IPS-15b (cell line): Measurements from ENCODE around the gene ITM2A.
A peak's percentile ranks its signal among the peaks of the same experiment; 100 is the strongest.

Experiments
- H3K27me3 ChIP-seq: one replicate; pipeline ENCODE4 v1.6.1; 2013; ENCODE audit warnings: low read length; ENCODE audit not compliant: control insufficient read depth, insufficient read depth
- H3K36me3 ChIP-seq: one replicate; pipeline ENCODE4 v1.6.1; 2013; ENCODE audit warnings: low read length; ENCODE audit not compliant: control insufficient read depth, insufficient read depth
- H3K4me1 ChIP-seq: one replicate; pipeline ENCODE4 v1.6.1; 2013; ENCODE audit warnings: mild to moderate bottlenecking, low read length; ENCODE audit not compliant: control insufficient read depth, insufficient read depth
- H3K4me3 ChIP-seq: one replicate; pipeline ENCODE4 v1.5.1; 2013; ENCODE audit warnings: low read depth, low read length
- H3K9ac ChIP-seq: one replicate; pipeline ENCODE4 v1.6.1; 2013; ENCODE audit warnings: low read depth, mild to moderate bottlenecking, low read length
- H3K9me3 ChIP-seq: one replicate; pipeline ENCODE4 v1.6.1; 2013; ENCODE audit warnings: mild to moderate bottlenecking, low read length; ENCODE audit not compliant: control insufficient read depth, insufficient read depth

ITM2A gene

DNA sequence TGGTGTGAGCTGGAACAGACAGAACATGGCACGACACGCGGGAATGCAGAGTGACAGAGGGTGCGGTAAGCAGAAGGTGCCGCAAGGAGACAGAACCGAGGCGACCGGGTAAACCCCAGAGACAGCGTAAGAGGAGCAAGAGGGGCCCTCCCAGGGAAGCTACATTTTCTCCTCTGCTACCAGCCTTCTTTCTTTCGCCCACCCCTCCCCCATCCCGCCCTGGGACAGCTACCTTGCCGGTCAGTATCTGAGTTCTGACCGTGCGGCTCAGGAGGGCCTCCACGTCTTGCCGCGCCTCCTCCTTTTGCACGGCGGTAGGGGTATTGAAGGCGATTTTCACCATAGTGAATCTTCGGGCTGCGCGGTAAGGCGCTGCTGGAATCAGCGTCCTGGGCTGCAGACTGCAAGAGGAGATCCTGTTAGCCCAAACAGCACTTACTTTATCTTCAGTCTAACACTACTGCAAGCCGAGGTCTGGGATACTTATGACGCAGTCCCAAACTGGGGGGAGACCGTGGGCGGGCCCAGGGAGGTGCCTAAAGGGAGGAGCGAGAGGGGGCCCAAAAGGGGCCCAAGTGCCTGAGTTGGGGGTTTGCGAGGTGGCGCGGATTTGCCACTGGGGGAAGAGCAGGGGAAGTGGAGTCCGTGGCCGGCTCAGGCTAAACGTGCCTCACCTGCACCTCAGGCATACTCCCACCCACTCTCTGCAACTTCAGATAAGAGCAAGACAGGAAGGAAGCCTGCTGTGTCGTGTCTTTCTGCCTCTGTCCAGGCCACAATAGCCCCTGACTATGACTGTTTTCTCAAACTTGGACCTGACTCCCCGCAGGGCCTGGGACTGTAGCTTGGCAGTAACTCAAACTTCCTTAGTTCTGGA, at the start of gene ITM2A:
ITM2A (minus strand) TSS at position 462 of the 877 bp plus-strand sequence; CDS start at position 343, 119 bp downstream.
- peak within 1 kb of the TSS; percentile 65 for H3K4me3 ChIP-seq
- peaks cover 10% of the 10 kb centered on the region for H3K4me1 ChIP-seq
- no peaks in the 10 kb centered on the region for H3K36me3 ChIP-seq
- no peaks in the 10 kb centered on the region for H3K27me3 ChIP-seq
- no peaks in the 10 kb centered on the region for H3K9me3 ChIP-seq
- H3K9ac ChIP-seq = peak within 1 kb of the TSS; percentile 73

DNA sequence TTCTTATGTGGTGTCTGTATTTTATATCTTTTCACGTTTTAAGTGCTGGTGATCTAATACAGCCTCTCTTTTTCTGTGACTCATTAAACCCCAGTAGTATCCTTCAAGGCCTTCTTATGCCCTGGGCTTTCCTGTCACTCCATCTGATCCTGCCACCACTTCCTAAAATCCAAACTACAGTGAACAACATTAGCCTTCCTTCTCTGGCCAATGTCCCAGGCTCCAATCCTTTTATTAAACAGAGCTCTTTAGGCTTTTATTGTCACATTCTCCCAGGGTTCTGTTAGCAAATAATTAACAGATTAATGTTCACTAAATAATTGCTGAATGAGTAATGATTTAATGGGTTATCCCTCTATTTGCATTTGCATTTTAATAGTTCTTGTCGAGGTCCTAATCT, 47.9 kb upstream of the ITM2A start:
- H3K9me3 ChIP-seq = no peaks in the 10 kb centered on the region
- no peaks in the 10 kb centered on the region for H3K27me3 ChIP-seq

DNA sequence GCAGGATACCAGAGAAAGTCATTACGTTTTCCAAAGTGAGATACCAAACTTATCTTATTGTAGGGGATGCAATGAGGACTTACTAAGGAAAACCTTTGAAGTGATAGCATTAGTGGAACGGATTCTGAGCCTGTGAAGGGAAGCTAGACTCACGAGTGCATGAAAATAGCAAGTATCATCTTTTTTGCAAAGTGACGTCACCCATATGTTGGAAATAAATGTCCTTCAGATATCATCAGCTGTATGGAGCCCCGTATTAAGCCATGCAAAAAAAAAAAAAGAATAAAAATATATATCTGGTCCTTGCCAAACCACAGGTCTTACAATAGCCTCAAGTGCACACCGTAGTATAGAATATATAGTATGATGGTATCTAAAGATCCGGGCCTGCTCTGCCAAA, 46.8 kb upstream of the ITM2A start:
- Histone ChIP-seq H3K9me3 (no peaks in the 10 kb centered on the region), H3K27me3 (no peaks in the 10 kb centered on the region), H3K36me3 (no peaks in the 10 kb centered on the region), H3K9ac (no peak overlapping the region), H3K4me1 (no peaks in the 10 kb centered on the region), H3K4me3 (no peak overlapping the region)

More for the DNA sequence above, 47.9 kb upstream of the ITM2A start:
- Histone ChIP-seq H3K9ac (no peak overlapping the region), H3K4me1 (no peaks in the 10 kb centered on the region), H3K36me3 (no peaks in the 10 kb centered on the region), H3K4me3 (no peak overlapping the region)

DNA sequence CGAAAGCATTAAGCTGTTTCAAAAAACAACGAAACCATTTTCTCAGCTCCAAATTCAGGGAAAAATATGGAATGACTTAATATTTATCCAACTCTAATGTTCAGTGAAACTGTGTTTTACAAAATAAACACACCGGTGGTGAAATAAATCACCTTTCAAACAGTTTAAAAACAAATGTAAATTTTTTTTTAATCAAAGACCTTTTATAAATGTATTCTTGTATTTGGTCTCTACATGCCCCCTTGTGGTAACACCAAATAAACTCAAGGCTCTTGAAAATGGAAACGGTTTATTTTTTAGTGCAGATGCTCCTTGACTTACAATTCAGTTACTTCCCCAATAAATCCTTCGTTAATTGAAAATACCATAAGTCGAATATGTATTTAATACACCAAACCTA, 45.8 kb upstream of the ITM2A start:
- H3K9ac ChIP-seq = no peak overlapping the region
- H3K27me3 ChIP-seq = no peaks in the 10 kb centered on the region
- no peaks in the 10 kb centered on the region for H3K9me3 ChIP-seq
- no peaks in the 10 kb centered on the region for H3K36me3 ChIP-seq
- H3K4me3 ChIP-seq = no peak overlapping the region
- H3K4me1 ChIP-seq = no peaks in the 10 kb centered on the region

DNA sequence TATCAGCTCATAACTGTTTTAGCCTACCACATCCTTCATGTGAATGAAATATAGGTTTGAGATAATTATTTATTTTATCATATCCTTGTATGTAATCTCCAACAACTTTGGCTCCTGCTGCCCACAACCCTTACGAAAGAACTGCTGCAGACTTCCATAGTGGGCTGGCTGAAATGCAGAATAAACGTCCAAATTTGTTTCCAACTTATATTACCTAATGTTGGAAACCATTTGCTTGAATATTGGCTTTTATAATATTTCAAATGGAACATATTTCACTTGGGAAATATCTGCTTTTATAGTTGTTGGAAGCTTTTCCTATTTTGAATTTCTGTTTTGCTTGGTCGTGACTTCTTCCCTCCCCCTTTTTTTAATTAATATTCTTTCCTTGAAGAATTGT, 45.0 kb upstream of the ITM2A start:
- no peaks in the 10 kb centered on the region for H3K36me3 ChIP-seq
- H3K4me3 ChIP-seq = no peak overlapping the region
- H3K9ac ChIP-seq = no peak overlapping the region
- no peaks in the 10 kb centered on the region for H3K27me3 ChIP-seq
- H3K4me1 ChIP-seq = no peaks in the 10 kb centered on the region
- no peaks in the 10 kb centered on the region for H3K9me3 ChIP-seq

DNA sequence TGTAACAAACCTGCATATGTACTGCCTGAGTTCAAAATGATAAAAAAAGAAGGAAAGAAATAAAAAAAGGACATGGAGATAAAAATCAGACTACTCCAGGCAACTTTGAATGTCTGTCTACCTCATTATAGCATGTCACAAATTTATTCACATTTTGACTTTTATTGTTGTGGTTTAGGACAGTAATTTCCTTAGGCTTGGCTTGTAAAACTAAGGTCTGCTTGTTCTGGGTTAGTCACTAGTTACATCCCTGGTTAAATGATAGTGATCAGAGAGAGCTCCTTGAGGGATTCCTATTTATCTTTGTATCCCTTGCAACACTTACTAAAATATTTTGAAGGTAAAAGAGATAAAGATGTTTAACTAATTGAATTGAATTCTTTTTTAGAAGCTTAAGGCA, 42.5 kb upstream of the ITM2A start:
- Histone ChIP-seq H3K9me3 (no peaks in the 10 kb centered on the region), H3K4me1 (no peaks in the 10 kb centered on the region), H3K4me3 (no peak overlapping the region), H3K9ac (no peak overlapping the region), H3K36me3 (no peaks in the 10 kb centered on the region), H3K27me3 (no peaks in the 10 kb centered on the region)

DNA sequence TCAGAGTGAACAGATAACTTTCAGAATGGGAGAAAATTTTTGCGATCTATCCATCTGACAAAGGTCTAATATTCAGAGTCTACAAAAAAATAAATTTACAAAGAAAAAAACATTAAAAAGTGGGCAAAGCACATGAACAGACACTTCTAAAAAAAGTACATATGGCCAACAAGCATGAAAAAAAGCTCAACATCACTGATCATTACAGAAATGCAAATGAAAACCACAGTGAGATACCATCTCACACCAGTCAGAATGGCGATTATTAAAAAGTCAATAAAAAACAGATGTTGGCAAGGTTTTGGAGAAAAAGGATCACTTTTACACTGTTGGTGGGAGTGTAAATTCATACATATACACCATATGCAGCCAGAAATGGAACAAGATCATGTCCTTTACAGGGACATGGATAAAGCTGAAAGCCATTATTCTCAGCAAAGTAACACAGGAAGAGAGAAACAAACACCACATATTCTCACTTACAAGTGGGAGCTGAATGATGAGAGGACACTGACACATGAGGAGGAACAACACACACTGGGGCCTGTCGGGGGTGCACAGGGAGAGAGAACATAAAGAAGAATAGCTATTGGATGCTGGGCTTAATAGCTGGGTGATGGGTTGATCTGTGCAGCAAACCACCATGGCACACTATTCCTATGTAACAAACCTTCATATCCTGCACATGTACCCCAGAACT, 41.6 kb upstream of the ITM2A start:
- no peaks in the 10 kb centered on the region for H3K9me3 ChIP-seq
- no peaks in the 10 kb centered on the region for H3K4me1 ChIP-seq
- H3K36me3 ChIP-seq = no peaks in the 10 kb centered on the region
- no peak overlapping the region for H3K9ac ChIP-seq
- H3K4me3 ChIP-seq = no peak overlapping the region
- H3K27me3 ChIP-seq = no peaks in the 10 kb centered on the region

DNA sequence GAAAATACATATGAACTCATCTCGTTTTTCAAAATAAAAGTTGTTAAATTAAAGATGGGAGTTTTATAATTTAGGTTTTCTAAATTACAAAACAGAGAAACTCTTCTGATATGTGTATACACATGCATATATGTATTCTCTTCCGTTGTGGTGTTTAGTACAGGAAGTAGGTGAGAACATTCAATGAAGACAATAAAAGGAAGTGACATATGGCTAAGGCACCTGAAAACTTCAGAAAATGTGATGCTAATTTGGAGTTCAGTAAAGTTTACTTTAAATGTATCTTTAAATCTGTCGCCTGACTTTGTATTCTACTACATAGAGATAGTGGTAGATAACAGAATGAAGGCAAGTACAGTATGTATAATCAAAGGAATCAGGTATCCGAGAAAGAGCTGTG, 33.5 kb upstream of the ITM2A start:
- Histone ChIP-seq H3K36me3 (no peaks in the 10 kb centered on the region), H3K27me3 (no peaks in the 10 kb centered on the region), H3K9me3 (no peaks in the 10 kb centered on the region), H3K9ac (no peak overlapping the region), H3K4me3 (no peak overlapping the region), H3K4me1 (no peaks in the 10 kb centered on the region)

DNA sequence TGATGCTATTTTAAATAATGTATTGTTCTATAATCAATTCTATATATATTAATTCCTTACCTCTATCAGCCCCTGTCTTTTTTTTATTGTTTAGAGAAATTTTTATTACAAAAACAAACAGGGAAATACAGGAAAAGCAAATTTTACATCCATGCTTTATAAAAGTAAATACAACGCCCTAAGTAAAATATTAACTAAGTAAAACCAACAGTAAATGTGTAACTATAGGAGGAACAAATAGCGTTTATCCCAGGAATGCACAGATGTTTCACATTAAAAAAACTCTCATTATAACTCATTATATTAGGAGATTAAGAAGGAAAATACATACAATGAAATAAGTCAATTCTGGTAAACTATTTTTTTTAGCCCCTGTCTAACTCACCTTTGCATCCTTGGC, 8.2 kb upstream of the ITM2A start:
- no peak overlapping the region for H3K4me3 ChIP-seq
- H3K27me3 ChIP-seq = no peaks in the 10 kb centered on the region
- H3K9ac ChIP-seq = no peak overlapping the region
- H3K36me3 ChIP-seq = no peaks in the 10 kb centered on the region
- no peaks in the 10 kb centered on the region for H3K9me3 ChIP-seq
- no peaks in the 10 kb centered on the region for H3K4me1 ChIP-seq

DNA sequence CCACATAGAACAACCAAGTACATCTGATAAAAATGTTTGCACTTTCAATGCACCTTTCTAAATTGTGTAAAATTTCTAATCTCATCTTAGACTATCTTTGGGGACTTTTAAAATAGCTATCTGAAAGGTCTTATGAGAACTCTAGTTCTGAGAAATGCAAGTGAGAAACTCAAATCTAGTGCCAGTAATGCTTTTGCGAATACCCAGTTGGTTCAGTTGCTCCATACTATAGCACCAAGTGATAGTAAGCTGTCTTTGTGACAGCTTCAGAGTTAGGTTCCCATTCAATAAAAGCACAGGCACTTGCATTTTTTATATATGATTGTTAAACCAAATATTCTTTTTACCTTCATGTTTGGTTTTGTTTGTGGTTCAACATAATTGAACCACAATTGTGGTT, 4.5 kb upstream of the ITM2A start:
- Histone ChIP-seq H3K4me1 (peaks cover 5% of the 10 kb centered on the region), H3K4me3 (no peak overlapping the region), H3K27me3 (no peaks in the 10 kb centered on the region), H3K9ac (no peak overlapping the region), H3K36me3 (no peaks in the 10 kb centered on the region), H3K9me3 (no peaks in the 10 kb centered on the region)

DNA sequence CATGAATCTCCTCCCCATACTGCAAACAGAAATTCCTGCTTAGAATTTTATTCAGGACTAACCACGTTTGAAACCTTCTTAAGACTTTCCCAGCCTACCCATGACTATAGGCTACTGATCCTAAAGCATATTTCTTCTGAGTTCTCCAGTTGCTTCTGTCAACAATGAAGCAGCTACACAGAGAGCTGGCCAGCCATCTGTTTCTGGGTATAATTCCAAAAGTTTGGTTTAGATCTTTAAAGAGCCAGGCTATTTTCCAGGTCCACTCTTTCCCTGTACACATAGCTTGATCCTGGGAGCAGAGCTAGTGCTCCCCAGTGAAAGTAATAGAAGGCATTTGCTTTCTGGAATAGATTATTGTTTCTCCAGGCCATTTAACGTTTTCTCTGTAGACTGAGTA, 4.0 kb upstream of the ITM2A start:
- Histone ChIP-seq H3K4me3 (no peak overlapping the region), H3K4me1 (peaks cover 5% of the 10 kb centered on the region), H3K27me3 (no peaks in the 10 kb centered on the region), H3K9me3 (no peaks in the 10 kb centered on the region), H3K36me3 (no peaks in the 10 kb centered on the region), H3K9ac (no peak overlapping the region)

DNA sequence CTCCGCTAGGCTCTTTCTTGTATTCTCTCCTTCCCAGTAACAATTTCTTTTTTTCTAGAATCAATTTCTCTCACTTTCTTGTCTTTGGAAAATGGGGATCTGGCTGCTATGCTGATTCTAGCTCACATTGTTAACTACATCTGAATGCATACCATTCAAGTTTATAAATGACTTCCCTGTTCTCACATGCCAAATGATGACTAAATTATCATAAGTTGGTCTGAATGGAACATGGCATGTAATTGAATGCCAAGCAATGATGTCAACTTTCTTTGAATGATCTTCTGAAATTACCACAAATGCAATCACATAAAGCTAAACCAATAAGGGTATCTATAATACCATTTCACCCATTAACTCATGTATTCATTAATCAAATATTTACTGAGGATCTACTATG, 2.7 kb upstream of the ITM2A start:
- H3K27me3 ChIP-seq = no peaks in the 10 kb centered on the region
- no peaks in the 10 kb centered on the region for H3K9me3 ChIP-seq
- peaks cover 5% of the 10 kb centered on the region for H3K4me1 ChIP-seq
- H3K4me3 ChIP-seq = no peak overlapping the region
- no peaks in the 10 kb centered on the region for H3K36me3 ChIP-seq
- no peak overlapping the region for H3K9ac ChIP-seq
